Tibial nerve (tissue), 4 donors: ENCODE measurements around the gene TAOK1.

Source experiments
- EP300 ChIP-seq, 2 donors: sonication (generic); formaldehyde crosslinking; IDR thresholded peaks; one replicate each; pipeline ENCODE4 v1.6.1; 2017; ENCODE audit warnings: antibody characterized with exemption in 2 of 2, mild to moderate bottlenecking in 1 of 2
- POLR2A ChIP-seq, 2 donors: fragments of 450-650 bp; IDR thresholded peaks; one replicate each; pipeline ENCODE4 v1.6.1; 2017; ENCODE audit warnings: antibody characterized with exemption in 2 of 2, mild to moderate bottlenecking in 2 of 2, moderate library complexity in 2 of 2
- TF ChIP-seq, protein P1 (sequence below), 5 experiments: fragments of 200-600 bp in 3 of 5; fragments of 450-650 bp in 2 of 5; sonication (generic) in 3 of 5; IDR thresholded peaks; one replicate each; pipeline ENCODE4 v1.5.1; 2016 to 2019; ENCODE audit warnings: antibody characterized with exemption in 5 of 5, mild to moderate bottlenecking in 3 of 5, moderate library complexity in 2 of 5

DNA sequence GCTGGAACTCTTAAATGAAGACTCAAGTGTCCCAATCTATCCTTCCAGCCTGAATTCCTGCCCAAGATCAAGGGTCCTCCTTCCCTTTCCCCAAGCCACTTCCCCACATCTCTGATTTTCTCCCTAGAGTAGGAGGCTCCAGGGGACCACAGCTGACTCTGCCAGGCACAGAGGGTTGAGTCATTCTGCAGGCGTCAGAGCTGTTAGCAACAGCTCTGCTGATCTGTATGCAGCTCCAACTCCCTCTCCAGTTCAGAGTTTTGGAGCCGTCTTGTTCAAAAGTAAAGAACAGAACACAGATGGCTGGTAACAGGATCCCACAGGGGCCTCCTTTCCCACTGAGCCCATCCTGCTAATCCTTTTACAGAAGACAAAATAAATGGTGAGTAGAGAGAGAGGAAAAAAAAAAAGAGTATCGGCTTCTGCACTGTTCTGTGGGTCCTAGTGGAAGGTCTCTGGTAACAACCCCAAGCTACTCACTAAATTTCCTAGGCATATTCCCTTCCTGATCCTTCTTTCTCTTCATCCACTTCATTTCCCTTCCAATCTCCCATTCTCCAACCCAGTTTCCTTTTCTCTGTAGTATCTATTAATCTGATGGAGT lies 13.4 kb upstream of the TAOK1 start:
- TF ChIP-seq EP300 (IDR thresholded peaks at IDR 0.05) (no peak), POLR2A (IDR thresholded peaks at IDR 0.05) (no peak)
- TF ChIP-seq, protein P1, sequence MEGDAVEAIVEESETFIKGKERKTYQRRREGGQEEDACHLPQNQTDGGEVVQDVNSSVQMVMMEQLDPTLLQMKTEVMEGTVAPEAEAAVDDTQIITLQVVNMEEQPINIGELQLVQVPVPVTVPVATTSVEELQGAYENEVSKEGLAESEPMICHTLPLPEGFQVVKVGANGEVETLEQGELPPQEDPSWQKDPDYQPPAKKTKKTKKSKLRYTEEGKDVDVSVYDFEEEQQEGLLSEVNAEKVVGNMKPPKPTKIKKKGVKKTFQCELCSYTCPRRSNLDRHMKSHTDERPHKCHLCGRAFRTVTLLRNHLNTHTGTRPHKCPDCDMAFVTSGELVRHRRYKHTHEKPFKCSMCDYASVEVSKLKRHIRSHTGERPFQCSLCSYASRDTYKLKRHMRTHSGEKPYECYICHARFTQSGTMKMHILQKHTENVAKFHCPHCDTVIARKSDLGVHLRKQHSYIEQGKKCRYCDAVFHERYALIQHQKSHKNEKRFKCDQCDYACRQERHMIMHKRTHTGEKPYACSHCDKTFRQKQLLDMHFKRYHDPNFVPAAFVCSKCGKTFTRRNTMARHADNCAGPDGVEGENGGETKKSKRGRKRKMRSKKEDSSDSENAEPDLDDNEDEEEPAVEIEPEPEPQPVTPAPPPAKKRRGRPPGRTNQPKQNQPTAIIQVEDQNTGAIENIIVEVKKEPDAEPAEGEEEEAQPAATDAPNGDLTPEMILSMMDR (IDR thresholded peaks at IDR 0.05) = no peak
